Fibroblast of lung (primary cell): ENCODE results near the gene PTTG1IP2. TPM values are rescaled to one million over a fixed set of nuclear protein-coding genes. Genes with fewer than 3 reads are reported as not detected.

ENCODE experiments used
- DNase-seq, 2 donors: peaks; one replicate each; pipeline versions ENCODE4 v3.0.0 to v3.0.0-alpha.2; 2010; ENCODE audit warnings: low read depth in 2 of 2
- H2AFZ ChIP-seq: 2 replicates; pipeline ENCODE4 v1.5.1; 2012; ENCODE audit warnings: low read length, control low read depth, inconsistent platforms
- H3K27ac ChIP-seq: 2 replicates; pipeline ENCODE4 v1.5.1; 2011; ENCODE audit warnings: low read length, control low read depth; ENCODE audit not compliant: insufficient read depth
- H3K27me3 ChIP-seq: 2 replicates; pipeline ENCODE4 v1.5.1; 2011; ENCODE audit warnings: mild to moderate bottlenecking, low read length; ENCODE audit not compliant: control insufficient read depth, insufficient read depth
- H3K36me3 ChIP-seq: 2 replicates; pipeline ENCODE4 v1.5.1; 2011; ENCODE audit warnings: low read length; ENCODE audit not compliant: control insufficient read depth, insufficient read depth
- H3K4me1 ChIP-seq: 2 replicates; pipeline ENCODE4 v1.5.1; 2011; ENCODE audit warnings: low read length; ENCODE audit not compliant: control insufficient read depth, insufficient read depth; ENCODE audit errors: extremely low read depth
- H3K4me2 ChIP-seq: 2 replicates; pipeline ENCODE4 v1.5.1; 2011; ENCODE audit warnings: low read length, control low read depth; ENCODE audit not compliant: insufficient read depth; ENCODE audit errors: extremely low read depth
- H3K4me3 ChIP-seq, 4 experiments: fragments of 200-600 bp in 1 of 4; sonication (generic) in 1 of 4; replicated peaks in 1 of 4; 2 replicates each; pipeline ENCODE4 v1.5.1; 2011 to 2016; ENCODE audit warnings: low read length in 4 of 4, low read depth in 3 of 4, mild to moderate bottlenecking in 3 of 4, control low read depth in 2 of 4, inconsistent platforms in 1 of 4, mixed read lengths in 1 of 4; ENCODE audit not compliant: insufficient read depth in 1 of 4; ENCODE audit errors: control extremely low read depth in 1 of 4
- H3K79me2 ChIP-seq: 2 replicates; pipeline ENCODE4 v1.5.1; 2012; ENCODE audit warnings: mild to moderate bottlenecking, low read length, inconsistent platforms; ENCODE audit not compliant: control insufficient read depth, insufficient read depth
- H3K9ac ChIP-seq: 2 replicates; pipeline ENCODE4 v1.5.1; 2011; ENCODE audit warnings: mild to moderate bottlenecking, low read length, control low read depth; ENCODE audit not compliant: insufficient read depth
- H3K9me3 ChIP-seq: 2 replicates; pipeline ENCODE4 v1.5.1; 2012; ENCODE audit warnings: low read depth, low read length; ENCODE audit not compliant: control insufficient read depth, insufficient read depth
- H4K20me1 ChIP-seq: 2 replicates; pipeline ENCODE4 v1.5.1; 2011; ENCODE audit warnings: low read length; ENCODE audit not compliant: control insufficient read depth, insufficient read depth; ENCODE audit errors: extremely low read depth
- EZH2 ChIP-seq: IDR thresholded peaks from 2 replicates; pipeline ENCODE4 v1.5.1; 2012; ENCODE audit warnings: low read length, control low read depth, mild to moderate bottlenecking; ENCODE audit errors: missing control alignments
- polyA plus RNA-seq, 2 donors: library from polyadenylated mRNA; depleted of rRNA in 1 of 2; stranded (reverse) in 1 of 2; unstranded in 1 of 2; fragments of >200 nt; gene quantifications; 2 replicates each; pipeline ENCODE4 v1.2.1, GENCODE V29; 2011 to 2012; ENCODE audit warnings: missing spikeins in 1 of 2
- total RNA-seq: library from RNA; depleted of rRNA; stranded (reverse); fragments of >200 nt; gene quantifications from 2 replicates; pipeline ENCODE4 v1.2.1, GENCODE V29; 2014
- TF ChIP-seq, protein P1 (sequence below), 2 donors: IDR thresholded peaks in 1 of 2; conservative IDR thresholded peaks in 1 of 2; 1 replicate in 1 of 2; 2 replicates in 1 of 2; pipeline ENCODE4 v1.5.1; 2011 to 2012; ENCODE audit warnings: low read length in 2 of 2, control low read depth in 1 of 2, inconsistent platforms in 1 of 2, low read depth in 1 of 2, mild to moderate bottlenecking in 1 of 2

The PTTG1IP2 gene
- total and polyA plus RNA-seq, 2 donors (not counting 1 experiment from before 2014, with no cell fraction given): not detected

GRCh38 chr7:90465816-90466215, 3.6 kb upstream of the PTTG1IP2 start:
- H3K36me3 ChIP-seq: no peaks in the 10 kb centered on the region
- no peaks in the 10 kb centered on the region for H3K79me2 ChIP-seq
- no peak overlapping the region for H3K4me2 ChIP-seq
- no peak for TF ChIP-seq EZH2
- TF ChIP-seq, protein P1, sequence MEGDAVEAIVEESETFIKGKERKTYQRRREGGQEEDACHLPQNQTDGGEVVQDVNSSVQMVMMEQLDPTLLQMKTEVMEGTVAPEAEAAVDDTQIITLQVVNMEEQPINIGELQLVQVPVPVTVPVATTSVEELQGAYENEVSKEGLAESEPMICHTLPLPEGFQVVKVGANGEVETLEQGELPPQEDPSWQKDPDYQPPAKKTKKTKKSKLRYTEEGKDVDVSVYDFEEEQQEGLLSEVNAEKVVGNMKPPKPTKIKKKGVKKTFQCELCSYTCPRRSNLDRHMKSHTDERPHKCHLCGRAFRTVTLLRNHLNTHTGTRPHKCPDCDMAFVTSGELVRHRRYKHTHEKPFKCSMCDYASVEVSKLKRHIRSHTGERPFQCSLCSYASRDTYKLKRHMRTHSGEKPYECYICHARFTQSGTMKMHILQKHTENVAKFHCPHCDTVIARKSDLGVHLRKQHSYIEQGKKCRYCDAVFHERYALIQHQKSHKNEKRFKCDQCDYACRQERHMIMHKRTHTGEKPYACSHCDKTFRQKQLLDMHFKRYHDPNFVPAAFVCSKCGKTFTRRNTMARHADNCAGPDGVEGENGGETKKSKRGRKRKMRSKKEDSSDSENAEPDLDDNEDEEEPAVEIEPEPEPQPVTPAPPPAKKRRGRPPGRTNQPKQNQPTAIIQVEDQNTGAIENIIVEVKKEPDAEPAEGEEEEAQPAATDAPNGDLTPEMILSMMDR (conservative IDR thresholded peaks at IDR 0.05 in 1 of 2, IDR thresholded peaks at IDR 0.05 in 1 of 2; ENCODE audit: low read depth in 1 of 2, low read length in 2 of 2): no peak
- no peak overlapping the region for H2AFZ ChIP-seq
- no peak overlapping the region for H3K9ac ChIP-seq
- H3K4me3 ChIP-seq: no peak overlapping the region
- H3K4me1 ChIP-seq: no peaks in the 10 kb centered on the region
- DNase-seq: no peak
- no peaks in the 10 kb centered on the region for H3K9me3 ChIP-seq
- H3K27ac ChIP-seq: no peak overlapping the region
- no peaks in the 10 kb centered on the region for H3K27me3 ChIP-seq
- no peaks in the 10 kb centered on the region for H4K20me1 ChIP-seq

- Histone ChIP-seq H3K36me3 (no peaks in the 10 kb centered on the region), H3K4me2 (no peak overlapping the region), H3K9ac (no peak overlapping the region), H2AFZ (no peak overlapping the region), H3K4me3 (no peak overlapping the region), H3K27me3 (no peaks in the 10 kb centered on the region), H4K20me1 (no peaks in the 10 kb centered on the region), H3K9me3 (no peaks in the 10 kb centered on the region), H3K79me2 (no peaks in the 10 kb centered on the region), H3K27ac (no peak overlapping the region), H3K4me1 (no peaks in the 10 kb centered on the region)
- DNase-seq: no peak
- no peak for TF ChIP-seq EZH2
- TF ChIP-seq, protein P1 (conservative IDR thresholded peaks at IDR 0.05 in 1 of 2, IDR thresholded peaks at IDR 0.05 in 1 of 2; ENCODE audit: low read depth in 1 of 2, low read length in 2 of 2): no peak
Measured at GRCh38 chr7:90472805-90473540, 3.5 kb downstream of the PTTG1IP2 start.

GRCh38 chr7:90473814-90474213, 4.4 kb downstream of the PTTG1IP2 start:
- no peaks in the 10 kb centered on the region for H3K4me1 ChIP-seq
- H3K27ac ChIP-seq: no peak overlapping the region
- H3K9me3 ChIP-seq: no peaks in the 10 kb centered on the region
- DNase-seq: peak in 1 of 2 donors; percentile 33
- no peaks in the 10 kb centered on the region for H3K27me3 ChIP-seq
- no peak for TF ChIP-seq EZH2
- TF ChIP-seq, protein P1 (conservative IDR thresholded peaks at IDR 0.05 in 1 of 2, IDR thresholded peaks at IDR 0.05 in 1 of 2; ENCODE audit: low read depth in 1 of 2, low read length in 2 of 2): no peak
- H3K4me3 ChIP-seq: no peak overlapping the region
- H3K9ac ChIP-seq: no peak overlapping the region
- H2AFZ ChIP-seq: no peak overlapping the region
- no peaks in the 10 kb centered on the region for H3K36me3 ChIP-seq
- no peak overlapping the region for H3K4me2 ChIP-seq
- no peaks in the 10 kb centered on the region for H3K79me2 ChIP-seq
- no peaks in the 10 kb centered on the region for H4K20me1 ChIP-seq
